Breast epithelium (tissue), 4 donors: Measurements from ENCODE around the gene WNT4. TPM values are rescaled to one million over a fixed set of nuclear protein-coding genes. Genes with fewer than 3 reads are reported as not detected.

ENCODE experiments used
- DNase-seq, 2 donors: peaks; one replicate each; pipeline ENCODE4 v3.0.0-alpha.2; 2019; ENCODE audit warnings: low spot score in 2 of 2
- H3K27ac ChIP-seq, 2 donors: fragments of 200-600 bp; sonication (generic) in 1 of 2; one replicate each; pipeline ENCODE4 v1.5.1; 2016 to 2019; ENCODE audit warnings: mild to moderate bottlenecking in 1 of 2
- H3K27me3 ChIP-seq, 2 donors: fragments of 200-600 bp; sonication (generic) in 1 of 2; one replicate each; pipeline versions ENCODE4 v1.5.1 to v1.6.0; 2017 to 2019; ENCODE audit warnings: control low read depth in 1 of 2, mild to moderate bottlenecking in 1 of 2
- H3K36me3 ChIP-seq: fragments of 200-600 bp; one replicate; pipeline ENCODE4 v1.5.1; 2019
- H3K4me1 ChIP-seq, 2 donors: fragments of 200-600 bp; sonication (generic); one replicate each; pipeline ENCODE4 v1.5.1; 2016 to 2019; ENCODE audit warnings: control low read depth in 1 of 2
- H3K4me3 ChIP-seq, 3 donors: fragments of 200-600 bp; sonication (generic); 1 replicate in 2 of 3; 2 replicates in 1 of 3; pipeline ENCODE4 v1.5.1; 2016 to 2019; ENCODE audit warnings: mild to moderate bottlenecking in 3 of 3, moderate library complexity in 2 of 3
- H3K9me3 ChIP-seq, 2 donors: fragments of 200-600 bp; sonication (generic) in 1 of 2; one replicate each; pipeline ENCODE4 v1.5.1; 2016 to 2019; ENCODE audit warnings: control low read depth in 1 of 2
- CTCF ChIP-seq, 3 donors: fragments of 450-650 bp; IDR thresholded peaks; one replicate each; pipeline ENCODE4 v1.5.1; 2016 to 2017; ENCODE audit warnings: antibody characterized with exemption in 3 of 3, mild to moderate bottlenecking in 3 of 3, moderate library complexity in 3 of 3
- POLR2A ChIP-seq: fragments of 450-650 bp; IDR thresholded peaks from one replicate; pipeline ENCODE4 v1.6.1; 2016; ENCODE audit warnings: antibody characterized with exemption, mild to moderate bottlenecking, moderate library complexity
- POLR2AphosphoS5 ChIP-seq, 3 donors: sonication (generic); formaldehyde crosslinking; IDR thresholded peaks; one replicate each; pipeline ENCODE4 v1.6.1; 2017; ENCODE audit warnings: antibody characterized with exemption in 3 of 3
- intact Hi-C: fragments of 100-400 bp; cut with DNase I; formaldehyde crosslinking; loops from one replicate; pipeline ENCODE4 v1.15.1; 2023; ENCODE audit warnings: low total_unique reads
- total RNA-seq, 3 donors: library from RNA; depleted of rRNA; stranded (reverse); fragments of >200 nt; gene quantifications; one replicate each; pipeline ENCODE4 v1.1.0, GENCODE V29; 2016

WNT4 gene
- total RNA-seq, result 1 to 10 TPM in 2 of 3 donors, not detected in 1; 1.6 to 3.1 TPM

GRCh38 chr1:22143065-22144033 lies at the start of gene WNT4:
Gene WNT4 (minus strand): TSS chr1:22143097. CDS start chr1:22142922, 175 bp downstream.
- H3K36me3 ChIP-seq, result no peaks in the 10 kb centered on the region
- peak within 1 kb of the TSS; percentile 34 to 80 (median 60) for H3K4me3 ChIP-seq
- DNase-seq, result no peak
- no peak for TF ChIP-seq POLR2AphosphoS5 (IDR thresholded peaks at IDR 0.05)
- H3K4me1 ChIP-seq, result peaks cover 0 to 14% of the 10 kb centered on the region in 2 donors
- no peaks in the 10 kb centered on the region for H3K9me3 ChIP-seq
- H3K27ac ChIP-seq, result peak within 1 kb of the TSS; percentile 36 to 62
- no peaks in the 10 kb centered on the region for H3K27me3 ChIP-seq
- intact Hi-C loops, result no loop called here

- TF ChIP-seq CTCF (IDR thresholded peaks at IDR 0.05) (no peak), POLR2A (no peak), POLR2AphosphoS5 (IDR thresholded peaks at IDR 0.05) (no peak)
- no peak overlapping the region for H3K4me3 ChIP-seq
- intact Hi-C loops, result no loop called here
Observed at GRCh38 chr1:22190731-22191130, 47.8 kb upstream of the WNT4 start.

GRCh38 chr1:22190251-22190650 lies 47.4 kb upstream of the WNT4 start:
- TF ChIP-seq POLR2AphosphoS5 (IDR thresholded peaks at IDR 0.05) (no peak), POLR2A (no peak), CTCF (IDR thresholded peaks at IDR 0.05) (no peak)
- DNase-seq, result no peak
- intact Hi-C loops, result no loop called here

More at GRCh38 chr1:22190731-22191130, 47.8 kb upstream of the WNT4 start:
- H3K27ac ChIP-seq, result no peak overlapping the region
- DNase-seq, result no peak
- no peaks in the 10 kb centered on the region for H3K4me1 ChIP-seq
- no peaks in the 10 kb centered on the region for H3K9me3 ChIP-seq
- H3K36me3 ChIP-seq, result no peaks in the 10 kb centered on the region
- no peaks in the 10 kb centered on the region for H3K27me3 ChIP-seq

GRCh38 chr1:22189619-22190018 lies 46.7 kb upstream of the WNT4 start:
- intact Hi-C loops, result no loop called here
- H3K27me3 ChIP-seq, result no peaks in the 10 kb centered on the region
- no peaks in the 10 kb centered on the region for H3K36me3 ChIP-seq
- TF ChIP-seq POLR2AphosphoS5 (IDR thresholded peaks at IDR 0.05) (no peak), POLR2A (no peak), CTCF (IDR thresholded peaks at IDR 0.05) (no peak)
- DNase-seq, result no peak
- no peak overlapping the region for H3K4me3 ChIP-seq
- no peak overlapping the region for H3K27ac ChIP-seq
- no peaks in the 10 kb centered on the region for H3K4me1 ChIP-seq
- no peaks in the 10 kb centered on the region for H3K9me3 ChIP-seq

More at GRCh38 chr1:22190251-22190650, 47.4 kb upstream of the WNT4 start:
- H3K27ac ChIP-seq, result no peak overlapping the region
- no peak overlapping the region for H3K4me3 ChIP-seq
- H3K9me3 ChIP-seq, result no peaks in the 10 kb centered on the region
- no peaks in the 10 kb centered on the region for H3K27me3 ChIP-seq
- no peaks in the 10 kb centered on the region for H3K4me1 ChIP-seq
- no peaks in the 10 kb centered on the region for H3K36me3 ChIP-seq

- intact Hi-C loops, result no loop called here
- H3K9me3 ChIP-seq, result no peaks in the 10 kb centered on the region
Observed at GRCh38 chr1:22188914-22189313, 46.0 kb upstream of the WNT4 start.

More at GRCh38 chr1:22188914-22189313, 46.0 kb upstream of the WNT4 start:
- Histone ChIP-seq H3K4me1 (no peaks in the 10 kb centered on the region), H3K36me3 (no peaks in the 10 kb centered on the region), H3K27me3 (no peaks in the 10 kb centered on the region), H3K4me3 (no peak overlapping the region), H3K27ac (no peak overlapping the region)
- no peak for DNase-seq
- TF ChIP-seq POLR2AphosphoS5 (IDR thresholded peaks at IDR 0.05) (no peak), POLR2A (no peak), CTCF (IDR thresholded peaks at IDR 0.05) (no peak)
